ENCODE data around the gene FRMD8.
"Not testable (repeated sequence)": the region's sequence is repeated elsewhere in the genome, so short reads cannot be mapped to it uniquely, and the experiment has no call there.

FRMD8 gene

GRCh38 chr11:65437436-65438227 lies 51.2 kb downstream of the FRMD8 start:
- peak; percentile 46 for DNase-seq

- DNase-seq, result no peak
Measured at GRCh38 chr11:65438257-65439151, 52.1 kb downstream of the FRMD8 start.

- peak; percentile 22 for DNase-seq
Measured at GRCh38 chr11:65439331-65440181, 53.1 kb downstream of the FRMD8 start.

- DNase-seq, result peak; percentile 48
Measured at GRCh38 chr11:65440831-65441499, 54.5 kb downstream of the FRMD8 start.

- peak; percentile 58 for DNase-seq
Measured at GRCh38 chr11:65442842-65443331, 56.5 kb downstream of the FRMD8 start.

- DNase-seq, result peak; percentile 61
Measured at GRCh38 chr11:65444314-65445051, 58.0 kb downstream of the FRMD8 start.

- DNase-seq, result peak; percentile 57
Measured at GRCh38 chr11:65445101-65445603, 58.7 kb downstream of the FRMD8 start.

GRCh38 chr11:65445604-65446445 lies 59.4 kb downstream of the FRMD8 start:
- DNase-seq, result peak; percentile 54

- peak; percentile 61 for DNase-seq
Measured at GRCh38 chr11:65446446-65447277, 60.2 kb downstream of the FRMD8 start.

- DNase-seq, result no peak
Measured at GRCh38 chr11:65448074-65448417, 61.6 kb downstream of the FRMD8 start.

GRCh38 chr11:65448418-65449105 lies 62.1 kb downstream of the FRMD8 start:
- peak; percentile 60 for DNase-seq

GRCh38 chr11:65451301-65451700 lies 64.9 kb downstream of the FRMD8 start:
- not testable (repeated sequence) for DNase-seq

GRCh38 chr11:65452259-65452658 lies 65.8 kb downstream of the FRMD8 start:
- DNase-seq, result not testable (repeated sequence)

- peak; percentile 47 for DNase-seq
Measured at GRCh38 chr11:65452806-65453490, 66.5 kb downstream of the FRMD8 start.

- DNase-seq, result no peak
Measured at GRCh38 chr11:65454311-65454695, 67.9 kb downstream of the FRMD8 start.

- DNase-seq, result peak; percentile 95
Measured at GRCh38 chr11:65454696-65455456, 68.4 kb downstream of the FRMD8 start.

GRCh38 chr11:65456418-65456817 lies 70.0 kb downstream of the FRMD8 start:
- no peak for DNase-seq
